ENCODE data around the gene ANKS6. TPM values are rescaled to one million over a fixed set of nuclear protein-coding genes. Genes with fewer than 3 reads are reported as not detected.

The ANKS6 gene
- total and polyA plus RNA-seq, 2 of the 4 experiments (the other 2 are of a cell fraction): 9.0 to 23.6 TPM

DNA sequence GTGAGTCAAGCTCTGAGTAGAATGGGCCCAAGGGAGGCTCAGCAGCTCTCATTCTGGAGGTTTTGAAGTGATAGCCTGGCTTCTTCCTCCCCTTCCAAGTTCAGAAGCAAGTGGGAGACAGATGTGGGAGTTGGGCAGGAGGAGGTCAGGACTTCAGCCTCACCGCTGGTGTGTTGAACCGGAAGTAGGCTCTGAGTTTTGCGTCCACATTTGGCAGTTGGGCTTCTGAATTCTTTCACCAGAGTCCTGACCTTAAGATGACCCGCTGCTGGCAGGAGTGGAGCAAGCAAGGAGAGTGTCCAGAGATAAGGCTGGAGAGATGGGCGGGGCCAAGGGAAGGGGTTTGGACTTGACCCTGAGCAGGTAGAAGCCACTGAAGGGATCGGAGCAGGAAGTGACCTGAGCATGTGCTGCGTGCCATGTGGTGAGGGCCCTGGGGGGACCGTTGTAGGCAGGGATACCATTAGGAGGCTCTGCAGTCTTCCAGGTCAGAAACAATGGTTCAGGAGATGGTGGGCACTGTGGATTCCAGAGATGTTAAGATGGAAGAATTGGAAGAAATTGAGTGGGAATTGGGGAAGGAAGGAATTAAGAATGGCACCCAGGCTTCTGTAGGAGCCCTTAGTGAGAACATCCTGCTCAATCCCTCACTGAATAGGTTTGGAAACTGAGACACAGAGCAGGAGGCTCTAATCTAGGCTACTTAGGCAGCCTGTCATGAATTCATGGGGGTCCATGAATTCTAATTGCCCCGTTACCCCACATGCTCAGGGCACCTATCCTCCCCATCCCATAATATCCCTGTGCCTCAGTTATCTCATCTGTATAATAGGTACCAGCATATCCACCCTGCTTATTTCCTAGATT is 37.0 kb upstream of the ANKS6 start (continued):
- no peak for TF ChIP-seq RFX5 (IDR thresholded peaks at IDR 0.05; ENCODE audit: low read depth, low read length)

DNA sequence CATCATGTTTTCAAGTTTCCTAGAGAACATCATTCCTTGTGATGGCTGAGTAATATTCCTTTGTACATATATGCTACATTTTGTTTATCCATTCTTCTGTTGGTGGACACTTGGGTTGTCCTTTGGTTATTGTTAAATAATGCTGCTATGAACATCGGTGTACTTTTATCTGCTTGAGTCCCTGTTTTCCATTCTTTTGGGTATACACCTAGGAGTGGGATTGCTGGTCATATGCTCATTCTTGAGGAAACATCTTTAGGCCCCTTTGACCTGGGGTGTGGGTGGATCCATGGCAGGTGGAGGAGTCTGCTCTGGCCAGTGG is 36.4 kb upstream of the ANKS6 start:
- Histone ChIP-seq H3K56ac (ENCODE audit: extremely low read depth, insufficient read depth, low read length) (no peak overlapping the region), H2BK15ac (ENCODE audit: low read depth, low read length) (no peak overlapping the region), H2AFZ (replicated peaks; ENCODE audit: low read length, poor library complexity) (peak overlapping the region; percentile 3), H2BK5ac (ENCODE audit: low read depth, low read length, poor library complexity, severe bottlenecking) (no peak overlapping the region), H2BK120ac (ENCODE audit: low read depth, low read length) (no peak overlapping the region), H3K18ac (ENCODE audit: low read depth, low read length) (no peak overlapping the region), H3K4me1 (ENCODE audit: control insufficient read depth, insufficient read depth, low read length) (no peaks in the 10 kb centered on the region), H3K9me1 (ENCODE audit: insufficient read depth, low read length) (no peaks in the 10 kb centered on the region), H3K23ac (ENCODE audit: low read depth, low read length) (no peak overlapping the region), H3K4ac (ENCODE audit: low read depth, low read length) (no peak overlapping the region), H3K27ac (ENCODE audit: insufficient read depth, low read length) (no peak overlapping the region), H4K91ac (ENCODE audit: insufficient read depth, low read depth, low read length) (no peak overlapping the region), H3K4me2 (ENCODE audit: low read depth, low read length) (no peak overlapping the region), H2AK9ac (replicated peaks; ENCODE audit: low read depth, low read length, poor library complexity) (no peak overlapping the region), H3K9me3 (ENCODE audit: control insufficient read depth, insufficient read depth, low read length) (no peaks in the 10 kb centered on the region), H2BK20ac (ENCODE audit: low read depth, low read length) (no peak overlapping the region), H3K4me3 (ENCODE audit: insufficient read depth, low read depth, low read length) (no peak overlapping the region), H3K14ac (replicated peaks; ENCODE audit: low read depth, low read length) (no peak overlapping the region), H3K27me3 (ENCODE audit: control insufficient read depth, insufficient read depth, low read length) (no peaks in the 10 kb centered on the region; the same call in 1 of the 2 replicates), H4K20me1 (ENCODE audit: insufficient read depth, low read length) (no peaks in the 10 kb centered on the region; the same call in 1 of the 2 replicates), H3K79me1 (ENCODE audit: low read depth in 1 of 2, low read length in 2 of 2) (no peaks in the 10 kb centered on the region), H2AK5ac (ENCODE audit: low read depth, low read length) (no peak overlapping the region), H3K36me3 (ENCODE audit: control insufficient read depth, insufficient read depth, low read length) (no peaks in the 10 kb centered on the region), H4K8ac (ENCODE audit: low read depth in 2 of 2, low read length in 2 of 2) (no peak overlapping the region), H4K5ac (ENCODE audit: low read depth, low read length) (no peak overlapping the region), H3K9ac (ENCODE audit: low read depth, low read length) (no peak overlapping the region)
- BruUV-seq (replicated peaks): no TSS peak
- intact Hi-C loops (cut with micrococcal nuclease) (no loop called here), in situ Hi-C loops (cut with MboI; ENCODE audit: low sequenced_read_pairs) (no loop called here), dilution Hi-C loops (cut with HindIII; ENCODE audit: low sequenced_read_pairs, unreplicated experiment) (loop anchor here (25.0 kb wide), 1 partner anchor 305 kb away; no protein-coding TSS in a partner anchor)
- ATAC-seq (ENCODE audit: low read depth) (no peak), DNase-seq (no peak)
- ChIA-PET POLR2A (ENCODE audit: unreplicated experiment) (no interaction called here), CTCF (no interaction called here)
- TF ChIP-seq, protein P1, sequence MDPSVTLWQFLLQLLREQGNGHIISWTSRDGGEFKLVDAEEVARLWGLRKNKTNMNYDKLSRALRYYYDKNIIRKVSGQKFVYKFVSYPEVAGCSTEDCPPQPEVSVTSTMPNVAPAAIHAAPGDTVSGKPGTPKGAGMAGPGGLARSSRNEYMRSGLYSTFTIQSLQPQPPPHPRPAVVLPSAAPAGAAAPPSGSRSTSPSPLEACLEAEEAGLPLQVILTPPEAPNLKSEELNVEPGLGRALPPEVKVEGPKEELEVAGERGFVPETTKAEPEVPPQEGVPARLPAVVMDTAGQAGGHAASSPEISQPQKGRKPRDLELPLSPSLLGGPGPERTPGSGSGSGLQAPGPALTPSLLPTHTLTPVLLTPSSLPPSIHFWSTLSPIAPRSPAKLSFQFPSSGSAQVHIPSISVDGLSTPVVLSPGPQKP (IDR thresholded peaks at IDR 0.05; ENCODE audit: borderline replicate concordance, low read depth, low read length): no peak
- no peak for TF ChIP-seq RFX5 (IDR thresholded peaks at IDR 0.05; ENCODE audit: low read depth, low read length)
- no peak for TF ChIP-seq MXI1 (IDR thresholded peaks at IDR 0.05; ENCODE audit: borderline replicate concordance, low read depth, low read length)
- TF ChIP-seq, protein P2, sequence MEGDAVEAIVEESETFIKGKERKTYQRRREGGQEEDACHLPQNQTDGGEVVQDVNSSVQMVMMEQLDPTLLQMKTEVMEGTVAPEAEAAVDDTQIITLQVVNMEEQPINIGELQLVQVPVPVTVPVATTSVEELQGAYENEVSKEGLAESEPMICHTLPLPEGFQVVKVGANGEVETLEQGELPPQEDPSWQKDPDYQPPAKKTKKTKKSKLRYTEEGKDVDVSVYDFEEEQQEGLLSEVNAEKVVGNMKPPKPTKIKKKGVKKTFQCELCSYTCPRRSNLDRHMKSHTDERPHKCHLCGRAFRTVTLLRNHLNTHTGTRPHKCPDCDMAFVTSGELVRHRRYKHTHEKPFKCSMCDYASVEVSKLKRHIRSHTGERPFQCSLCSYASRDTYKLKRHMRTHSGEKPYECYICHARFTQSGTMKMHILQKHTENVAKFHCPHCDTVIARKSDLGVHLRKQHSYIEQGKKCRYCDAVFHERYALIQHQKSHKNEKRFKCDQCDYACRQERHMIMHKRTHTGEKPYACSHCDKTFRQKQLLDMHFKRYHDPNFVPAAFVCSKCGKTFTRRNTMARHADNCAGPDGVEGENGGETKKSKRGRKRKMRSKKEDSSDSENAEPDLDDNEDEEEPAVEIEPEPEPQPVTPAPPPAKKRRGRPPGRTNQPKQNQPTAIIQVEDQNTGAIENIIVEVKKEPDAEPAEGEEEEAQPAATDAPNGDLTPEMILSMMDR (conservative IDR thresholded peaks at IDR 0.05; ENCODE audit: low read depth, low read length): no peak
- WGBS, 2 experiments (ENCODE audit: extremely low coverage in 2 of 2, insufficient read length in 1 of 2): no CpG with 5 or more reads among the region's 1 CpG

Data from IMR-90 (cell line).